AML-193 (cell line): Measurements from ENCODE around the gene ATP9B.

ENCODE experiments used
- DNase-seq, 2 experiments: peaks; one replicate each; lab custom pipeline; 2025; lab: John Stamatoyannopoulos, UW

Gene ATP9B

GRCh38 chr18:79328887-79329286 lies 259.7 kb downstream of the ATP9B start:
- no peak for DNase-seq

DNA sequence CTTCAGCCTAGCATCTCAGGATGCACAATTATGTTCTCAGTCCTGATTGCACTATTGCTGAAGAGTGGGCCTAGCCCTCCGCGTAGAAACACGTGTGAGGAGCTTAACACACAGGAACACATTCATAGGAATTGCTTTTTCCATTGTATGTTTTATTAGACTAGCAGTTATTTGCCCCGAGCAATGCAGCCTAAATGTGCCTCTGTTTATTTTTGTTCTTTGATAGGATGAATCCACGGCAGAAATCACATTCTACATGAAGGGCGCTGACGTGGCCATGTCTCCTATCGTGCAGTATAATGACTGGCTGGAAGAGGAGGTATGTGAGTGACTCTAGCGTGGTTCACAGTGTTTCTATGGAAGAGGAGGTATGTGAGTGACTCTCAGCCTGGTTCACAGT lies 260.6 kb downstream of the ATP9B start:
- DNase-seq = no peak

- DNase-seq = no peak
Measured at GRCh38 chr18:79332646-79333045, 263.5 kb downstream of the ATP9B start.

DNA sequence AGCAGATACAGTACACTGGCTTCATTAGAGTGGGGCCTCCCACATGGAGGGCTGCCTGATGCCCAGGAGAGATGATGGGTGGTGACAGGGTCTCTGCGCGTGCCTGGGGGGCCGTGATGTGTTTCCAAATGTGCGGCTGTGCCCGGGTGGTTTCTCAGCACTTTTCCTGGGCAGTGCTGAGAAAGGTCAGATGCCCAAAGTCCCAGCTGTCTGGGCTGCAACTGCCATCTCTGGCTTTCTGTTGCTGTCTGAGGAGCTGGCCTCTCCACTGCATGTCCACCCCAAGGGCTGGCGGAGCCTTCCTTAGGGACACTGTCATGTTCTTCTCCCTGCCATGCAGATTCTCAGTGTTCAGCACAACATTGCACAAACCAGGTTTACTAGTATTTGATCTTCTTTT lies 263.9 kb downstream of the ATP9B start:
- no peak for DNase-seq

GRCh38 chr18:79334496-79335233 lies 265.5 kb downstream of the ATP9B start:
- DNase-seq = no peak

DNA sequence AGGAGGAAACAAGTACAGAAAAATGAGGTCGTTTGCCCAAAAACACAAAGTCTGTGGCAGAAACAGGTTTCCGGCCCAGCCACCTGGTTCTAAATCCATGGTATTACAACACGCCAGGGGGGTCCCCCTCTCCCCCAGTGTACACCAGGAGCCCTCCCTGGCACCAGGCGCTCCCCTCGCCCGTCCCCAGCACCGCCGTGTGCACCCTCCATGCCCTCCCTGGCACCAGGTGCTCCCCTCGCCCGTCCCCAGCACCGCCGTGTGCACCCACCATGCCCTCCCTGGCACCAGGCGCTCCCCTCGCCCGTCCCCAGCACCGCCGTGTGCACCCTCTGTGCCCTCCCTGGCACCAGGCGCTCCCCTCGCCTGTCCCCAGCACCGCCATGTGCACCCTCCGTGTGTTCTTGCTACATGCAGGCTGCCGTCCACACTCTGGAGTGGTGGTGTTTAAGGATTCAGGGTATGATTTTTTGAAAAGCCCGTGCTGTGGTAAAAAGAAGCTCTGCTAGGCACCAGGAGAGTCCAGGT lies 266.7 kb downstream of the ATP9B start:
- DNase-seq = no peak

DNA sequence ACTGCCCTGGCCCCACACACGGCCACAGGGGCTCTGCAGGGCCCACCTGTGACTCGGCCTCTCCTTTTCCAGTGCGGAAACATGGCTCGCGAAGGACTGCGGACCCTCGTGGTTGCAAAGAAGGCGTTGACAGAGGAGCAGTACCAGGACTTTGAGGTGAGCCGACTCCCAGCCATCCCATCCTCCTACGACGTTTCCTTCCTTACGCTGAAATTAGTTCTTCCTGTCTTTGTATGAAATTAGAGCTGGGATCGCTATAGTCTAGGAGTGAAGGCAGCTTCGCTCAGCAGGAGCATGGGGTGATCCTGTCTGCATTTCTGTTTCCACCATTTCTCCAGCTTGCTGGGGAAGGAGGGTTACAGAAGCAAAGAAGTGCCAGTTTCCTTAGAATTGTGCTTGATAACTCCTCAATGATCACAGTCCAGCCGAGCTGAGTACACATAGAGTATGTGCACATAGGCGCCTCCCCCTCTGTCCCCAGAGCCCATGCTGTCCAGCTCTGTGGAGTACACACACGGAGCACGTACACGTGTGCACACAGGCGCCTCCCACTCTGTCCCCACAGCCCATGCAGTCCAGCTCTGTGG lies 267.5 kb downstream of the ATP9B start:
- no peak for DNase-seq

DNA sequence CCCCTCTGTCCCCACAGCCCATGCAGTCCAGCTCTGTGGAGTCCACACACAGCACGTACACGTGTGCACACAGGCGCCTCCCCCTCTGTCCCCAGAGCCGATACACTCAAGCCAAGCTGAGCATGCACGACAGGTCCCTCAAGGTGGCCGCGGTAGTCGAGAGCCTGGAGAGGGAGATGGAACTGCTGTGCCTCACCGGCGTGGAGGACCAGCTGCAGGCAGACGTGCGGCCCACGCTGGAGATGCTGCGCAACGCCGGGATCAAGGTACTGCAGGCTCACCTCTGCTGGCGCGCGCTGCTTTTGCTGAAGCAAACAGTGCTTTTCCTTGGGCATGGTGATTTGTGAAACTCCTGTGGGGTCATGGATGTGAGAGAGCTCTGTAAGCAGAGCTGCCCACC lies 268.0 kb downstream of the ATP9B start:
- DNase-seq = no peak

DNA sequence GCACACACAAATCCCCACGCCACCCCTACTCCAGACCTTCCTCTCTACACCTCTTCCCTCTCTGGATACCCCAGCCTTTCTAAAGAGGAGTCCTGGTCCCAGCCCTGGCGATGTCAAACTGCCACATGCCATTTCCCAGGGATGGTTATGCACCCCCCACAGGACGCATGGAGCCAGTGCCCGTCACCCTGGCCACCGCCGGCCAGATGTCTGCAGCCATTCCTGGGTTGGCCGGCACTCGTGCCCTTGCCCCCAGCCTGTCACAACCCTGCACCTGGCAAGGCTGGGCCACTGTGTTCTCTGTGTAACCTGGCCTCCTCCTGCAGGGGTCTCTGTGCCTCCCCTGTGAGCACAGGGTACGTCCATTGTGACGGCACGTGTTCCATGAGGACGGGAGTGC lies 268.4 kb downstream of the ATP9B start:
- no peak for DNase-seq

- DNase-seq = no peak
Measured at GRCh38 chr18:79339094-79339908, 270.1 kb downstream of the ATP9B start.

DNA sequence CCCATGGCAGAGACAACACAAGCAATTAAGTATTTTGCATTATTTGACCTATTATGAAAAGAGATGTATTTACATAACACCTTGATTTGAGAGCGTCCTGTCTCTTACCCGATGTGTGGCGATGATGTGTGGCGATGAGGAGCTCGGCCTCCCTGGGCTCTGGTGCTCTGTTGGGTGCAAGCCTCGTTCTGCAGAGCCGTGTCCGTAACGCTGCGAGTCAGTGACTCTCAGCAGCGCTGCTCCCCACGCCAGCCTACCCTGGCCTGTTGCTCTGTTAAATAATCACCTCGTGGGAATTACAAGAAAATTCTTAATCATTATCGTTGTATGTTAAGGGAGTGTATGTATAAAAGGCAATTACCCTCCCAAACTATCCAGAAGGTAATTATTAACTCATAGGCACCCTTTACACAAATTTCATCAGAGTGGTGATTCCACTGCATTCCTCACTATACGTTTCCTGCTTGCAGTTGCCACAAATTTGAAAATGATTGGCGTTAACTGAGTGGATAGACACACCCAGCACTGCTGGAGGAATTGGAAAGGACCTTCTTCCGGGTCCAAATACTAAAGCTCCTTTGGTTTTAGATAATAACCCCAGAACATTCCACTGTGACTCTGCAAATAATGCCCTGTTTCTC lies 274.5 kb downstream of the ATP9B start:
- DNase-seq = no peak

DNA sequence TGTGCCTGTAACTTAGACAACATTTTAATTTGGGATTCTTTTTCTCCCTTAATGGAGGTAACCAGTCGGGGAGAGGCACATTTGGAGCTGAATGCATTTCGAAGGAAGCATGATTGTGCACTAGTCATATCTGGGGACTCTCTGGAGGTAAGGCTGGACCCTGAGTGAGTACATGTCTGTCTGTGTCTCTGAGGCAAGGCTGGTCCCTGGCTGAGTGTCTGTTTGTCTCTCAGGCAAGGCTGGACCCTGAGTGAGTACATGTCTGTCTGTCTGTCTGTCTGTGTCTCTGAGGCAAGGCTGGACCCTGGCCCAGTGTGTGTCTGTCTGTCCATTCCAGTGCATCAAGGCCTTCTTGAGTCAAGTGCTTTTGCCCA lies 275.0 kb downstream of the ATP9B start:
- DNase-seq = no peak

DNA sequence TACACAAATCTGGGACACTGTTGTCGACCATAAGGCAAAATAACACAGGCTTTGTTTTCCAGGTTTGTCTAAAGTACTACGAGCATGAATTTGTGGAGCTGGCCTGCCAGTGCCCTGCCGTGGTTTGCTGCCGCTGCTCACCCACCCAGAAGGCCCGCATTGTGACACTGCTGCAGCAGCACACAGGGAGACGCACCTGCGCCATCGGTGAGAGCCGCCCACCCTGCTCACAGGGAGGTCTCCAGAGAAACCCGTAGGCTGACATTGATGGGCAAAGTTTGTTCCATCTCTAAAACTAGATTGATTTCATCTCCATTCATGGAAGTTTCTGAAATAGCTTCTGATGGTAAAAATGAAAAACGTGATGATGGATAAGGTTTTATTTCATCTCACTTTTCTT lies 276.2 kb downstream of the ATP9B start:
- DNase-seq = no peak

DNA sequence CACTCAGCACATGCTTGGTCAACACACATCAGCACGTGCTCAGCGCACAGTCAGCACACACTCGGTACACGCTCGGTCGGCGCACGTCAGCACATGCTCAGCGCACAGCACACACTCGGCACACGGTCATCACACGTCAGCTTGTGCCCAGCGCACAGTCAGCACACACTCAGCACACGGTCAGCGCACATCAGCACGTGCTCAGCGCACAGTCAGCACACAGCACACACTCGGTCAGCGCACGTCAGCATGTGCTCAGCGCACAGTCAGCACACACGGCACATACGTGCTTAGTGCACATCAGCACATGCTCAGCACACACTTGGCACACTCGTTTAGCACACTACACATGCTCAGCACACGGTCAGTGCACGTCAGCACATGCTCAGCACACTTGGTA lies 276.8 kb downstream of the ATP9B start:
- DNase-seq = no peak

DNA sequence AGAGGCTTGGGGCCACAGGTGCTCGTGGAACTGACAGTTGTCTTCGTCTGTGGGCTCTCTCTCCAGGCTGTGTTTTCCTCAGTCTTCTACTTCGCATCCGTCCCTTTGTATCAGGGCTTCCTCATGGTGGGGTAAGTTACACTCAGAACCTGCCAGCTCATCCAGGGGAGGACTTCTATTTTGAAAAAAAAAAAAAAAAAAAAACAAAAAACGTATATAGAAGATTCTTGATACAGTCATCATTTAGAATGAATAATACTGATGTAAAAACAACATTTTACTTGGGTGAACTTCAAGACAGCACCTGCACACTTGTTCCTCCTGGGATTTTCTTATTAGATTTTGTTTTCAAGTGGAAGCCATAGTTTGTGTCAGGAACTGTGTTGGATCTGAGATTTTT lies 278.9 kb downstream of the ATP9B start:
- DNase-seq = no peak

GRCh38 chr18:79352432-79352831 lies 283.2 kb downstream of the ATP9B start:
- no peak for DNase-seq

DNA sequence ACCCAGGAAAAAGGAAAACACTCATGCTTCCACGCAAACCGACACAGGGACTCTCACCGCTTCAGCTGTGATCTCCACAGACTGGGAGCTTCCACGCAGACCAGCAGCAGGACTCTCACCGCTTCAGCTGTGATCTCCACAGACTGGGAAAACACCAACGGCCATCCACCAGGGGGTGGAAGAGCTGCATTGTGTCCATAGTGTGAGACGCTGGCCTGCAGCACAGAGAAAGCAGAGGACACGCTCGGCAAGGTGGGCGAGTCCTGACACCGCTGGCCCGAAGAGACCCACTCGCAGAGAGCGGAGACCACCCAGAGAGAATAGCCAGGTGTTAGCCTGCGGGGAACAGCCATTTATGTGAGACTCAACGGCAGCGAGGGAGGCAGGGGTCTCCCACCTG lies 284.1 kb downstream of the ATP9B start:
- no peak for DNase-seq

DNA sequence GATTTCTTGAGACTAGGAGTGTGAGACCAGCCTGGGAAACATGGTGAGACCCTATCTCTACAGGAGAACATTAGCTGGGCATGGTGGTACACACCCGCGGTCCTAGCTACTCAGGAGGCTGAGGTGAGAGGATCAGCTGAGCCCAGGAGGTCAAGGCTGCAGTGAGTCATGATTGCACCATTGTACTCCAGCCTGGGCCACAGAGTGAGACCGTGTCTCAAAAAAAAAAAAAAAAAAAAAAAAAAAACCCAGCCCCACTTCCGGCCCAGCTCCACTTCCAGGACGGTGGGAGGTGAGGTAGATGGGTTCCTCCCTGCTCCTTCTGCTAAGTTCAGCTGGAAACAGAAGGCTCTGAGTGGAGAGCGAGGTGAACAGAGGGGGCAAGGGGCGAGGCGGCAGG lies 285.2 kb downstream of the ATP9B start:
- DNase-seq = no peak

- no peak for DNase-seq
Measured at GRCh38 chr18:79355433-79356335, 286.5 kb downstream of the ATP9B start.

GRCh38 chr18:79356435-79356834 lies 287.2 kb downstream of the ATP9B start:
- DNase-seq = no peak

DNA sequence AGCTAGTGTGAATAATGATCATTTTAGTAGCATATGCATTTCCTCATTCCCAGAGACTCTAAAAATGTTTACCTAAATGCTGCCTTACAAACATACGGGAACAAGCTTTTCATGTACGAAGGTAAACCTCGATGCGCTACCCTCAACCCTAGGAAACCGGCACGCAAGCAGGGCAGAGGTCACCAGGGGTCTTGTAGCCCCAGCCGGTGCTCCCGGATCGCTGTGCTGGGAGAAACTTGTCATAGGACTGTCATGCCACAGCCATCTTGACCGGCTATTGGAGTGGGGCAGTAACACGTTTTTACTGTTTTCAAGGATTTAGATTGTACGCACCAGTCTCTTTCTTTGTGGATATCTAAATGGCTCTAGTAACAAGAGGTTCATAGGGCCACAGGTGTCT lies 291.7 kb downstream of the ATP9B start:
- DNase-seq = no peak
